NCI-H2171 (cell line): ENCODE results near the gene PITX2.

Experiments used
- DNase-seq: peaks from one replicate; lab custom pipeline; 2025; lab: John Stamatoyannopoulos, UW

Gene PITX2

GRCh38 chr4:110623718-110624397 is 981 bp upstream of the PITX2 start:
- no peak for DNase-seq

DNA sequence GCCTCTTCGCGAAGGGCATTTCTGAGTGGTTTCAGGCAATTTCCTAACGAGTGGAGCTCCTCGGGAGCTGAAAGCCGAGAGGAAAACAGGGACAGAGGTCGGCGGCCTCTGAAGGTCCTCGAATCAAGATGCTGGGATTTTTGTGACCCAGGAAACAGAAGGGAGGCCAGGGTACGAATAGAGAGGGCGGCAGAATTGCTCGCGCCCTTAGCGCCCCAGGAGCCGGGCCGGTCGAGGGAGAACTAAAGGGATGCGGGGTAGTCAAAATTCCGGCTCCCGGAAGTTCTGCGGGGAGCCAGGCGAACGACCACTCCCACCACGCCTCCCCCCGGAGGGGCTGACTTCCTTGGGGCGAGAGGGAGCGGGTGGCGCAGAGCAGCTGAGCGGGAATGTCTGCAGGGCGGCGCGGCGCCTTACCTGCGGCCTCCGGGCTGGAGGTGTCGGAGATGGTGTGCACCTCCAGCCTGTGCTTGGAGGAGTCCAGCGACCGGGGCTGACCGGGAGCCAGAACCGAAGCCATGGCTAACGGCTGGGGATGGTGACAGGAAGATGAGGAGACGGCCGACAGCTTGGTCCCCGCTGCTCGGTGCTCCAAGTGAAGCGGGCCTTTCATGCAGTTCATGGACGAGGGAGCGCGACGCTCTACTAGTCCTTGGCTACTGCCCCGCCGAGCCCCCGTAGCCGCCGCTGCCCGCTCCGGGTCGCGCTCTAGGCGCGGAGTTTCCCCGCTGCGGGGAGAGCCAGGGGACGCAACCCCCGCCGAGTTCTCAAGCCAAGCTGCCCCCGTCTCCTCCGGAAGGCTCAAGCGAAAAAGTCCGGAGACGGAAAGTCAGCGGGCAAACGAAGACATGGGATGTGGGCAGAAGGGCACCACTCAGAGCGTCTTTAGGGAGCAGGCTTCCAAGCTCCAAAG is 782 bp downstream of the PITX2 start:
- no peak for DNase-seq

DNA sequence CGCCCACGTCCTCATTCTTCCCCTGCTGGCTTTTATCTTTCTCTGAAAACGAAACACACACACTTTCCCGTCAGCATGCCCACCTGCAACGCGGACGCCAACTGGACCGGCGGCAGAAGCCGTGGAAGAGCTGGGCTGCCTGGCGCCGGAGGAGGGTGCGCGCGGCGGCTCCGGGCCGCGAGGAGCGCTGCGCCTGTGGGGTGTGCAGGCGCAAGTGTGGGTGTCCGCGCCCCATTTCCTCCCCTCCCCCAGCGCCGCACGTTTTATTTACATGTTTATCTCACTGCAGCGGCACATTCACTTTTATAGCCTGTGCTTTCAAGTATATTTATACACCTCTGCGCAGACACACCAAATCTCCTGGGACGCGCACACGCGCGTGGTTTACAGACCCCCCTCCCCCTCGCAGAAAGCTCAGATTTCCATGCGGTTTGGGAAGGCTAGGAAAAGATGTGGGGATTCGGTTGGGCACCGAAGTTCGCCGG is 1.5 kb downstream of the PITX2 start:
- no peak for DNase-seq

GRCh38 chr4:110620691-110621327 is 2.1 kb downstream of the PITX2 start:
- no peak for DNase-seq

DNA sequence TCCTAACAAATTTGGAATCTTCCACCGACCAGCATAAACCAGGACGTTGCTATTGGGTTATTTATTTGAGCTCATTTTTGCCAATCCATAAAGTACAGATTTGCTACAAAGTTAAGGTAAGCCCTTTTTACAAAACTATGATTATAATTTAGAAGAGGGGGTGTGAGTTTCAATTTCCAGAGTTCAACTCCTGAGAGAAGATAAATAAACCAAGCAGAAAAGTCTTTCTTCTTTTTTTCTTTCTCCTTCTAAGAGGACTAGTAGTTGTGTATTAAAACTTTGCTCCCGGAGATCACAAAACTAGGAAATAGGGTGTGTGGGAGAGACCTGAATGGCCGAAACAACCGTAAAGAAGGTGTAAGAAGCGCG is 2.6 kb downstream of the PITX2 start:
- no peak for DNase-seq

GRCh38 chr4:110619463-110620247 is 3.2 kb downstream of the PITX2 start:
- no peak for DNase-seq

DNA sequence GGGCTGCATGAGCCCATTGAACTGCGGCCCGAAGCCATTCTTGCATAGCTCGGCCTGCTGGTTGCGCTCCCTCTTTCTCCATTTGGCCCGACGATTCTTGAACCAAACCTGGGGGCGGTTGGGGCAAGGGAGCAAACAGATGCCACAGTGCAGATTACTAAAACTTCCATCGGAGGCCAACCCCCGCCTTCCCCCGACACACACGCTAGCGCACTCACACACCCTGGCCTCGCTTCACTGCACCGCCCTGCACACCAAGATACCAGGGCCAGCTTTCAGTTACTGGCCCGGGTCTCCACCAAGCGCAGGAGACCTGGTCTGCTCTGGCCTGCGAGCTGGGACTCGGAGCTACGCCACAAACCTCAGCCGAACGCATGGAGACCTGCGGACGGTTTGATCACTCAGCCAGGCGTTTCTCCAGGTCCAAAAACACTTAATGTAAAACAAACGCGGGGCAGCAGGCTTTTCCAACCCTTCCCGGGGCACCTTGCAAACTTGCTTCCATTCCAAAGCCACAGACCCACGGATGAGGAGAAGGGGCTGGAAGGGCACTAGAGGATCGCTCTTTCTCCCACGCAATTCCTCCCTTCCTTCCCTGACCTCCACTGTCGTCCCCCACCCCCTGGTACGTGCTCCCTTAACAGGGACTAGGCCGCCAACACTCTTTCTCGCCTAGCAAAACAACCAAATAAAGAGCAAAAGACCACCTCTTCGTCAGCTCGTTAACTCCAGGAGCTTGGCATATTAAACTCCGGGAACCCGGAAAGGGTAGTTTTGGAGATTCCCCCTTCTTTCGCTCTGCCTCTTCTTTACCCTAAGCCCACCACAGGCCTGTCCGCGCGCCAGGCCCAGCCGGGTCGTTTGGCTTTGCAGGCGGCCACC is 4.1 kb downstream of the PITX2 start:
- DNase-seq, result no peak

DNA sequence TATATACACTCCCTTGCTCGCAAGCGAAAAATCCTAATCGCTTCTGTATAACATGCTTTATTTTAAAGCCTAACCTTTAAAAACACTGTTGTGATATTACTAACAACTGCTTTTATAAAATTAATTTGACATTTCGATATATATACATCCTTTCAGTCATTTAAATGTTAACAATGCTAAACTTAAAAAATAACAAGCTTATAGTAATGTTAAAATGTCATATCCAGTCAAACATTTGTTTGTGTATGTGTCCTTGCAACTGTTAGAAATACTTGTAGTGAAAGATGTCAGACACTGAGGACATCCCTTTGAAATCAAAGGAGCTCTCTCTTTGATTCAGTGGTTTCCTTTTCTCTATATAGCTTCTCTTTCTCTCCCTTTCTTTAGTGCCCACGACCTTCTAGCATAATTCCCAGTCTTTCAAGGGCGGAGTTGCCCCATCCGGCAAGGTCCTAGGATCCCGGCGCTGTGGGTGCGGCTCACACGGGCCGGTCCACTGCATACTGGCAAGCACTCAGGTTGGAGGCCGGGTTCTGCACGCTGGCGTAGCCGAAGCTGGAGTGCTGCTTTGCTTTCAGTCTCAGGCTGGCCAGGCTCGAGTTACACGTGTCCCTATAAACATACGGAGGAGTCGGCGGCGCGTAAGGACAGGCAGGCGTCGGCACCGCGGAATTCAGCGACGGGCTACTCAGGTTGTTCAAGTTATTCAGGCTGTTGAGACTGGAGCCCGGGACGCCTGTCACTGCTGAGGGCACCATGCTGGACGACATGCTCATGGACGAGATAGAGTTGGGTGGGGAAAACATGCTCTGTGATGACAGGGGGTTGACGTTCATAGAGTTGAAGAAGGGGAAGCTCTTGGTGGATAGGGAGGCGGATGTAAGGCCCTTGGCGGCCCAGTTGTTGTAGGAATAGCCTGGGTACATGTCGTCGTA is 5.0 kb downstream of the PITX2 start:
- no peak for DNase-seq

DNA sequence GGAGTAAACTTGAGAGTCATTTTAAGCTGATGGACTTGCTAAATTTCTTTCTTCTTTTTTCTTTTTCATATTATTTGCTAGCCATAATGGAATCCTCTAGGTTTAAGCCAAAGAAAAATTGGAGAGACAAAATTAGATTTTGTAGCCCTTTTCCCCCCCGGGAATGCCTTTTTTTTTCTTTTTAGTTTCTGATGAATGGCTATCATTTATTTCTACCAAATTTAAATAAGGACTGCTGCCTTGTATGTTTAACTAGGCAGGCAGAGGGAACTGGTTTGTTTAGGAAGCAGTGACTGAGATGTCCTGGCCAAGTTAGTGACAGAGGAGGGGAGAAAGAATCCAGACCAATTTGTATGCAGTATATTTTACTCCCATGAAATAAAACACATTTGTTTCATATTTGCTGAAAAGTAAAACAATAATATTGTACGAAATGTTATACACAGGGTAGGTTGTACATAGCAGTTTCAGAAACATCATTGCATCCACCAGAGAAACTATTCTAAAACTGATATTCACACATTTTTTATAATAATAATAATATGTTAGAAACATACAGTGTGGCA is 5.7 kb downstream of the PITX2 start:
- DNase-seq, result no peak

DNA sequence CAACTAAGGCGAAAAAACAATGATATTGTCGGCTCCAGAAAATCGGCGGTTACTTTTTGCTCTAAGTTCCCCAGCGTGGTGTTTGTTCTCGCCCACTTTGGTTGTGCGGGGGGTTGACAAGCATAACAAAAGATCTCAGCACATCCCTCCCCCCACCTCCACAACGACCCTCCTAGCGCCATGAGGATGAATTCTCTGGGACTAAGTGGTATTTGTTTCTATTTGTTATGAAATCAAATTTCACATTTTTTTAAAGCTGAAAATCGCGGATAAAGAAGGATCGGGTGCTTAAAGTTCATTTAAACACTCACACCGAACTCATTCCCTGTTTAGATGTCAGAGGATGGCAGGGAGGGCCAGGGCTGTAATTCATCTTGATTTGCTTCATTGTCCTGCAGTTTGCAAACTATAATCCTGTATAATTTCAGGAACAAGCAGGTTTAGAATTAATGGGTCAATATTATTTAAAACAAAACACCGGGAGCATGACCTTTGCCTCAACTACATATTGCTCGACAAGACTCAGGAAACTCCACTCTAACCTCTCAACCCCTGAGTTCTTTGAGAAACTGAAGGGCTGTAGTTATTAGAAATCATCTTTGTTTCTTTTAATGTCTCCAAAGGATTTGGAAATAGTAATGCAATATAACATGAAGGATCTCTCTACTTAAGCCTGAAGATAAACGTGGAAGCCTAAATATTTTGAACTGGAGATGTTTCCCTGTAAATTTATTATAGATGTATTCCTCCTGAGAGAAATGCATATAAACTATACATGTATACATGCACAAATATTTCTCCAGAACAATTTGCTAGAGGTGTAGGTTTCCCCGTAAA is 6.4 kb downstream of the PITX2 start:
- no peak for DNase-seq

- no peak for DNase-seq
Measured at GRCh38 chr4:110615353-110616237, 7.3 kb downstream of the PITX2 start.

GRCh38 chr4:110614976-110615352 is 7.9 kb downstream of the PITX2 start:
- no peak for DNase-seq

DNA sequence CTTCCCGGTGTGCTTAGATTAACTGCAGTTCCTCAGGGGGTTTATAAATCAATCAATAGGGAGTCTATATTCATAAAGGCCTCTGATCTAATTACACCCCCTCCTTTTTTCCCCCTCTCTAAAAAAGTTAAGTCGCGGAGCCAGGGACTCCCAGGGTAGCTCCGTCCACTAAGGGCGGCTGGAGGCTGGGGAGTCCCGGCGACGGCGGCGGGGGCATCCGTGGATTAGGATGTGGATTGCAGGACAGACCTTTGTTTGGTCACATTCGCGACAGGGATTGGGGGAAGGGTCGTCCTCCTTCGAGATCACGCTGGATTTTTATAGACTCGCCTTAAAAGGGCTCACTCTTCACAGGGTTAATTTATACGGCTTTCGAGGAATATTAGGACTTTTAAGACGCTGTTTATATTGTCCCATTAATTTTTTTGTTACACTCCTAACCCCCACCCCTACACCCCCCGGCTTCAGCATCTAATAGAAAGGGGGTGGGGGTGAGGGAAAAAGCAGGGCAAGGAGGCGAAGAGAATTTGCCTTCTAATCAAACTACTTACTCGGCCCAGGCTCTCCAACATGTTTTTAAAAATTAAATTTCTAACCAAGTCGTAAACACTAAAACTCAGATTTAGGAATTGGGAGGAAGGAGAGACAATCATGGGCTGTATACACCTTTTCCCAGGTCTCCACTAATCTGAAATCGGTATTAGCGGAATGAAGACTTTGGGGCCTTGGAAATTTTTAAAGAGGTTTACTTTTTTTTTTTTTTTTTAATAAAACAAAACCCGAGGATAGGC is 8.5 kb downstream of the PITX2 start:
- DNase-seq, result no peak

GRCh38 chr4:110613745-110614144 is 9.1 kb downstream of the PITX2 start:
- no peak for DNase-seq

DNA sequence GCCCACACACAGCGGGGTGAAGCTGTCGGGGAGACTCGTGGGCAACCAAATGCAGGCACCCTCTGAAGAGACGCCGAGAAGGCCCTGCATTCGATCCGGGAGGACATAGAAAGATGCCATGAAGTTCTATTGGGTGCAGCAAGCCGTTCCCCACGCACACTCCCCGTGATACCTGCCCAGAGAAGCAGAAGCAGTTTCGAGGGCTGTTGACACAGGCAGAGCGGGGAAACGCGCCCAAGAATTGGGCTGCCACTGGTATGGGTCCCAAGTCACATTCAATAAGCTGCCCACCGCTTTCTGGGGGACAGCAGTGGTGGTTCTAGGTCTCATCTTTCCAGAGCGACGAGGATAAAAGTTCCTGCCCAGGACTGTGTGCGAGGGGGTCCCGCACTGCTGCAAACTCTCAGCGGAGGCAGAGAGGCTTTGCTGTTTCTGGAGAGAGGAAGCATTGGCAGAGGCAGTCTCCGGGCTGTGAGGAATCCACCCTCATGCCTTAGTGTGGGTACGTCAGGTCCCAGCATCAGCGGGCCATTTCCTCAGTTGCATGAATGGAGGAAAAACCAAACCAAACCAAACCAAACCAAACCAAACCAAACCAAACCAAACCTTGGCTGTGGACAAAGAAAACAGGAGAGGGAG is 10.1 kb downstream of the PITX2 start:
- DNase-seq, result no peak

- no peak for DNase-seq
Measured at GRCh38 chr4:110611968-110612447, 10.9 kb downstream of the PITX2 start.
